Measurements from ENCODE around the gene FRMD4A.

DNA sequence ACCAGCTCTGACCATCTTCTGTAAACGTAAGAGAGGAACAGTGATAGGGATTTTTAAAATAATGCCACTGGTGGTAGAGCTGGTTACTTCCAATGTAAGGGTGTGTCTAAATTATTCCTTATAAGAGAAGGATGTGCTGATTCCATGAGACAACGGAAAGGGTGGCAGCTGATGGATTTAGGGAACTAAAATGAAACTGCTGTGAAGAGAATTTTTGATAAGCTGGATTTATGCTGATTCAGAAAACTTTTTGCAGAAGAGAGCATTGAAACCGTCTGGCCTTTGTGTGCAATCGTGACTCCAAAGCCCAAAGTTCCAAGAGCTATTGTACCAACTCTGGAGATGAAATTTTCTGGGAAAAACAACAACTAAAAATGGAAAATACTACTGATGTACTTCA, 443.0 kb downstream of the FRMD4A start:
- TF ChIP-seq, protein P1, sequence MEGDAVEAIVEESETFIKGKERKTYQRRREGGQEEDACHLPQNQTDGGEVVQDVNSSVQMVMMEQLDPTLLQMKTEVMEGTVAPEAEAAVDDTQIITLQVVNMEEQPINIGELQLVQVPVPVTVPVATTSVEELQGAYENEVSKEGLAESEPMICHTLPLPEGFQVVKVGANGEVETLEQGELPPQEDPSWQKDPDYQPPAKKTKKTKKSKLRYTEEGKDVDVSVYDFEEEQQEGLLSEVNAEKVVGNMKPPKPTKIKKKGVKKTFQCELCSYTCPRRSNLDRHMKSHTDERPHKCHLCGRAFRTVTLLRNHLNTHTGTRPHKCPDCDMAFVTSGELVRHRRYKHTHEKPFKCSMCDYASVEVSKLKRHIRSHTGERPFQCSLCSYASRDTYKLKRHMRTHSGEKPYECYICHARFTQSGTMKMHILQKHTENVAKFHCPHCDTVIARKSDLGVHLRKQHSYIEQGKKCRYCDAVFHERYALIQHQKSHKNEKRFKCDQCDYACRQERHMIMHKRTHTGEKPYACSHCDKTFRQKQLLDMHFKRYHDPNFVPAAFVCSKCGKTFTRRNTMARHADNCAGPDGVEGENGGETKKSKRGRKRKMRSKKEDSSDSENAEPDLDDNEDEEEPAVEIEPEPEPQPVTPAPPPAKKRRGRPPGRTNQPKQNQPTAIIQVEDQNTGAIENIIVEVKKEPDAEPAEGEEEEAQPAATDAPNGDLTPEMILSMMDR (IDR thresholded peaks at IDR 0.05; ENCODE audit: low read length) = no peak
- no peak for TF ChIP-seq EZH2phosphoT487 (IDR thresholded peaks at IDR 0.05; ENCODE audit: low read length)

All from MM.1S (cell line).